IPS DF 4.7 (cell line): Measurements from ENCODE around the gene CREBRF.
"Not testable (repeated sequence)": the region's sequence is repeated elsewhere in the genome, so short reads cannot be mapped to it uniquely, and the experiment has no call there.

Source experiments
- DNase-seq: peaks from one replicate; pipeline ENCODE4 v3.0.0-alpha.2; 2013; ENCODE audit warnings: low spot score; ENCODE audit errors: extremely low read depth

CREBRF gene

GRCh38 chr5:173055983-173056782 lies at the start of gene CREBRF:
CREBRF (plus strand) TSS chr5:173056352; CDS start chr5:173080776, 24,424 bp downstream.
- peak; percentile 44 for DNase-seq

- no peak for DNase-seq
These were observed 46.1 kb upstream of the CREBRF start for GRCh38 chr5:173010021-173010420.

- no peak for DNase-seq
These were observed 45.3 kb upstream of the CREBRF start for GRCh38 chr5:173010547-173011464.

- no peak for DNase-seq
These were observed 44.6 kb upstream of the CREBRF start for GRCh38 chr5:173011566-173011965.

- no peak for DNase-seq
These were observed 43.3 kb upstream of the CREBRF start for GRCh38 chr5:173012882-173013281.

GRCh38 chr5:173014671-173015070 lies 41.5 kb upstream of the CREBRF start:
- no peak for DNase-seq

GRCh38 chr5:173015192-173015591 lies 41.0 kb upstream of the CREBRF start:
- no peak for DNase-seq

GRCh38 chr5:173015598-173016455 lies 40.3 kb upstream of the CREBRF start:
- DNase-seq: no peak

- no peak for DNase-seq
These were observed 39.5 kb upstream of the CREBRF start for GRCh38 chr5:173016598-173017046.

GRCh38 chr5:173017087-173017486 lies 39.1 kb upstream of the CREBRF start:
- DNase-seq: not testable (repeated sequence)

- no peak for DNase-seq
These were observed 37.8 kb upstream of the CREBRF start for GRCh38 chr5:173018358-173018757.

GRCh38 chr5:173020154-173020581 lies 36.0 kb upstream of the CREBRF start:
- no peak for DNase-seq

GRCh38 chr5:173020643-173021042 lies 35.5 kb upstream of the CREBRF start:
- no peak for DNase-seq

- no peak for DNase-seq
These were observed 30.5 kb upstream of the CREBRF start for GRCh38 chr5:173025651-173026050.

- no peak for DNase-seq
These were observed 28.2 kb upstream of the CREBRF start for GRCh38 chr5:173027905-173028304.

GRCh38 chr5:173028811-173029327 lies 27.3 kb upstream of the CREBRF start:
- no peak for DNase-seq

- DNase-seq: no peak
These were observed 26.6 kb upstream of the CREBRF start for GRCh38 chr5:173029499-173029921.

GRCh38 chr5:173032096-173032495 lies 24.1 kb upstream of the CREBRF start:
- not testable (repeated sequence) for DNase-seq

GRCh38 chr5:173032730-173033129 lies 23.4 kb upstream of the CREBRF start:
- no peak for DNase-seq

- DNase-seq: no peak
These were observed 22.2 kb upstream of the CREBRF start for GRCh38 chr5:173033923-173034322.
